NCI-H128 (cell line): Measurements from ENCODE around the gene HNF1B.
"Not testable (repeated sequence)": the region's sequence is repeated elsewhere in the genome, so short reads cannot be mapped to it uniquely, and the experiment has no call there.

Experiments
- DNase-seq: peaks from one replicate; lab custom pipeline; 2025; ENCODE audit not compliant: unreplicated experiment; lab: John Stamatoyannopoulos, UW

Gene HNF1B

DNA sequence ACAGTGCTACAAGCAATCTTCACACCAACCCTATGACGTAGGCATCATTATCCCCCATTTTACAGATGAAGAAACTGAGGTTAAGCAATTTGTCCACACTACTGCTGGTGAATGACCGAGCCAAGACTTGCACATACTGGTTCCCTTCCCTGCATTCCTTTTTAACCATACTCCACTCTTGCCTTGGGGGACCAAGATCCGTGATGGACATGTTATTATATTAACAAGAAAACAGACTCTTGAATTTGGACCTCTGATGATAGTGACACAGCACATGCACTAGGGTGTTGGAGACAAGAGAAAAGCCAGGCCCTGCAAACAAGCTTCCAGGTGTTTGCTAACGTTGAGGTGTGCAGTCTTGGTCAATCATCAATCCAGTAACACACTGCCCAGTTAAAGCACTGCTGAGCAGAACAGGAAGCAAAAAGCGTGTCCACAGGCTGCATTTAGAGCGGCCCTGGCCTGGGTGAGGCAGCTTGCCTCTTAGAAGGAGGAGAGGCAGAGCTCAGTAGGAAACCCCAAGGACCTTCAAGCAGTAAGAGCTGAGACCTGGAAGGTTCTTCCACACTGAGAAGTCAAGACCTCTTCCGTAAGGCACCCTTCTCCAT, 36.7 kb downstream of the HNF1B start:
- DNase-seq = no peak

DNA sequence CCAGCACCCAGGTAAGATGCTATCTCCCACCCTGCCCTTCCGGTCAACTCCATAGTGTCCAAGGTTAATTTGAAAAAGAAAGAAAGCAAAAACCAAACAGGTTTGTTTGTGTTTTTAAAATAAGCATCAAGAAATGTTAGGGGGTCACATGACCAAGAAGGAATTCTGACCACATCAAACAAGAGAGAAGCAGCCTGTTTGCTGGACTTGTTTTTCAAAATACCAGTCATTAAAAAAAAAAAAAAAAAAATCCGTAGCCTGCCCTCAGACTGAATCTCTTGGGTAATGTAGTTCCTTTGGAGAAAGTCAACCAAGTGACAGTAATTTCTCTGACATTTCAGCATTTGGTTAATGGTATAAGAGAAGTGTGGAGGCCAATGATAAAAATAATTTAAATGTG, 38.4 kb downstream of the HNF1B start:
- no peak for DNase-seq

DNA sequence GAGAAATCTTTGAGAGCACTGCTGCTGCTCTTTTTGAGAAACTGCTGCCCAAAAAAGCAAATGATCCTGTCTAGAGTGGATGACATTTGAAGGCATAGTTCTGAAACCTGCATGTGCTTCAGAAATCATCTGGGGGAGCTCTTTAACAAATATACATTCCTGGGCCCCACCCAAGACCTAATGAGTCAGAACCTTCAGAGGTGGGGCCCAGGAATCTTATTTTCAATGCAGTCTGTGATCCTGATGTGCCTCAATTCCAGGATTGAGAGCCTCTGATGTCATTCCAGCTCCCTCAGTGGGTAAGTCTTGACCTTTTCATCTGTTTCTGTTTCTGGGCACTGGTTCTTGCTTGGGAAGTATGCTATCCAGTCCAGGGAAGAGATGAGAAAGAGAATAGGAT, 42.3 kb downstream of the HNF1B start:
- no peak for DNase-seq

DNA sequence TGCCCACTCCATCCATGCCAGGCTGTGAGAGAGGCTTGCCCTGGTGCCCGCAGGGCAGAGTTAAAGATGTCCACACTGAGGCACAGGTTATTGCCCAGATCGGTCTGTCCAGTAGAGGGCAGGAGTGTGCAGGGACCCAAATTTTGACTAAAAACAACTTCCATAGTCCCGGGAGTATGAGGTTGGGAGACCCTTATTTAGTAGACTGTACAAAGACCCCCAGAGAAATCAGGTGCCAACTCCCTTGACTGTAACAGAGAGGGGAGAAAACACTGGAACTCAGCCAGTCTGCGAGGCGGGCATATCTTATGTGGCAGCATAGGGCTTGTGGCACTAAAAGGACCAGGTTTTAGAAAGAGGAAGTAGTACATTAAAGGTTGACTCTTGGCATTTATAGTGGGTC, 43.4 kb downstream of the HNF1B start:
- DNase-seq = no peak

DNA sequence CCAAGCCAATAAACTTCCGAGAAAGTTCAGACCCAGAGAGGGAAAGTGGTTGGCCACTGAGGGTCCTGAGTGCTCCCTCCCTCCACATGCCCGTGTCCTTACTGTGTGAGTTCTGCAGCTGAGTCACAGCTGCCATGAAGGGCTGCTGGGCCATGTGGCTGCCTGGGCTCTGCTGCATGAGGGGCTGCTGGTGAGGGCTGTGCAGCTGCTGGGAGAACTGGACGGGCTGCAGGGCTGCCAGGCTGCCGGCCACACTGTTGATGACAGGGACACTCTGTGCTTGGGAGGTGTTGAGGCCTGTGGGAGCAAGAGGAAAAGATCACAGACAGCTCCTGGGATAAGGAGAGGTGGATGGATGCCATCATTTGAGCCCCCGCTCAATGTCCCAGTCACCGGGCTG, 44.0 kb downstream of the HNF1B start:
- no peak for DNase-seq

DNA sequence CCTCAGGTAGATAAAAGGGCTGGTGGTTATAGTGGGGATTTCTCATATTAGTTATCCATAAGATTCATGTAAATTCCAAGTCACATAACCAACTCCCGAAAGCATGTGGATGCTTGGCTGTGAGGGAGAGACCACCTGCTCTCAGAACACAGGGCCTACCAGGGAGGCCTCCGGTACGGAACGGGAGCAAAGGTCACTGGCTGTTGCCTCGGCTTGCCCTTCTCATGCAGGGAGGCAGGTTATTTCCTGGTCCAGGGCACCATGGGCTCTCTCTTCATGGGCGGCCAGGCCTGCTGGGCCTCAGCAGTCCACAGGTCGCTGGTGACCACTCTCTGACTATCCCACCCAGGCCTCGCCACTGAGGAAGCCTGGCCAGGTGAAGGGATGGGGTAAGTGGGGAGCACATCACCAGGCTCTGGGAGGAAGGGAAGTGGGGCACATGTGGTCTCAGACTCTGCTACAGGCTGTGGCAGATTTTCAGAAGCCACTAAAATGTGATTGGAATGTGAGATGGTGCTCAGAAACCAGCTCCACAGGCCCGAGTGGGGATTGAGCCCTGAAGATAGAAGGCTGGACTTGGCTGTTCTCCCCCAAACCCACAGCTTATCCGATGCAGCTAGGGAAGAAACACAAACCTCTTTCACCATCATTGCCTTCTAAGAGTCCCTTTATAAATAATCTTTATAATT, 45.4 kb downstream of the HNF1B start:
- DNase-seq = no peak

DNA sequence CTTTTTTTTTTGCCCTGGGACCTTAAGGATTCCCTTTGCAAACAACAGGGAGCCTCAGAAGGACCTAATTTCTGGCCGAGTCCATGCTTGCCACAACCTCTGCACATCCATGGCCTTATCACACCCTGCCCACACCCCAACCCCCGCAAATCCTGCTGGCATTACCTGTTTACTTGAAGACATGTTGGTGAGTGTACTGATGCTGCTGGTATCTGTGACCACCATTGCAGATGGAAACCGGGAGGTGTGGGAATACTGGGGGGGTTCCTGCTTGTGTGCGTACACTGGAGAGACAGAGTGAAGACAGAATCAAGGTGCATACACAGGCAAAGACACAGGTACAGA, 46.0 kb downstream of the HNF1B start:
- DNase-seq = no peak

DNA sequence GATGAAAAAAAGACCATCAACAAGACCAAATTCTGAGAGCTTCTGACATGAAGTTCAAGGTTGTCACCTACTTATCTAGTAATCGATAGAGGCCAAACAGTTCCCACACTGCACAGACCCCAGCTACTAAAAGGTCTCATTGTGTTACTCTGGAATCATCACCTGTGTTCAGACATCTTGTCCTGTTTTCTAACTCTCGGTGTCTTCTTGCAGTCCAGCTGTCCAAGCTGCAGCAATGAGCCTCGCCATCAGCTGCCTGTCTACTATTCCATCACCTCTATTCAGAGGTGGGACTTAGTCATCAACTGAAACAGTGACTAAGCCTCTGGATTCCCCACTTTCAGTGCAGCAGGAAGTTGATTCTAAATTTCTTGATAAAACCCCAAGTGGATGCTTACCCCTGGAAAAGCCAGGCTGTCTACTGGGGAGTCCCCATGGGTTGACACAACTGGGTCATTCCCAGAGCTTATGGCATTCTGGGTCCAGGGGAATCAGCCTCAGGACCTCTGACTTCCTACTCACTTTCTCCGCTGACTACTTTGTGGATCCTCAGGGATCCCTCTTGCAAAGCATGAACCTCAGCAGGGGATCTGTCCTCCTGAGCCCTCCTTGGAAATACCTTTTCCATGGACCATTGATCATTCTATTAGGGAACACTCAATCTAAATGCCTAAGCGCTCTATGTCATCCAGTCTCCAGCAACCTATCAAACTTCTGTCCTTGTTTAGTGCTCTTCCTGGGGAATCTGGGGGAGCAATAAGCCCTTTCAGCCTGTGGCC, 46.5 kb downstream of the HNF1B start:
- DNase-seq = no peak

DNA sequence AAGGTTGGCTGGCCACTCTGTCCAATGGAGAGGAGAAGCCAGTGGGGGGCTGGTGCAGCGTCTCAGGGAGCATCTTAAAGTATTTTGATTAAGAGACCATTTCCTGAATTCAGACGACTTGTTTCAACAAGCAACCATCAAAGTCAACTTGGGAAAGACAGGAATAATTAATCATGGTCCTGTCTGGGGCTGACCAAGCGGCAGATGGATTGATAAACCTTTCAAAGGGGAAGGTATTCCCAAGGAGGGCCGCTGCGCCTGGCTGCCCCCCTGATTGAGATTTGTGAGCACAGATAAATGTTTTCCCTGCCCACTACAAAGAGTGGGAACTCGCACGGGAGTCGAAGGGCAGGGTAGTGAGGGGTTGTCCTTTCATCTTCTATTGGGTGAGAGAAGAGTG, 47.5 kb downstream of the HNF1B start:
- no peak for DNase-seq

DNA sequence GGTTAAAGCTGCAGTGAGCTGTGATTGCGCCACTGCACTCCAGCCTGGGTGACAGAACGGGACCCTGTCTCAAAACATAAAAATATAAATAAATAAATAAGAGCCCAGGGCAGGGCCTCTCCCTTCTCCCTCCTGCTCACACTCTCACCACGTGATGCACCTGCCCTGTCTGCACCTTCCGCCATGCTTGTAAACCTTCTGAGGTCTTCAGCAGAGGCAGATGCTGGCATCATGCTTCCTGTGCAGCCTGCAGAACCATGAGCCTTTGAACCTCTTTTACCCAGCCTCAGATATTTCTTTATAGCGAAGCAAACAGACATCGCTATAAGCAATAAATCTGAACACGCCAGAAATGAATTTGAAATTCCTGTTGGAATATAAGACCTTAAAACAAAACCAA, 48.5 kb downstream of the HNF1B start:
- DNase-seq = no peak

DNA sequence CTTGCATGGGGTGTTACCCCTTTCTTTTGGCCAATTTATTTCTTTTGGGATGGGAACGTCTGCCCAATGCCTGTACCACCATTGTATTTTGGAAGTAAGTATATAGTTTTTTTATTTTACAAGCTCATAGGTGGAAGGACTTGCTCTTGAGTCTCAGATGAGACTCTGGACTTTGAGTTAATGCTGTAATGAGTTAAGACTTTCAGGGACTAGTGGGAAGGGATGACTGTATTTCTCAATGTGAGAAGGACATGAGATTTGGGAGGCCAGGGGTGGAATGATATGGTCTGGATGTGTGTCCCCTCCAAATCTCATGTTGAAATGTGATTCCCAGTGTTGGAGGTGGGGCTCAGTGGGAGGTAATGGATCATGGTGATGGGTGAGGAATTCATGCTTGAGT, 49.1 kb downstream of the HNF1B start:
- no peak for DNase-seq

DNA sequence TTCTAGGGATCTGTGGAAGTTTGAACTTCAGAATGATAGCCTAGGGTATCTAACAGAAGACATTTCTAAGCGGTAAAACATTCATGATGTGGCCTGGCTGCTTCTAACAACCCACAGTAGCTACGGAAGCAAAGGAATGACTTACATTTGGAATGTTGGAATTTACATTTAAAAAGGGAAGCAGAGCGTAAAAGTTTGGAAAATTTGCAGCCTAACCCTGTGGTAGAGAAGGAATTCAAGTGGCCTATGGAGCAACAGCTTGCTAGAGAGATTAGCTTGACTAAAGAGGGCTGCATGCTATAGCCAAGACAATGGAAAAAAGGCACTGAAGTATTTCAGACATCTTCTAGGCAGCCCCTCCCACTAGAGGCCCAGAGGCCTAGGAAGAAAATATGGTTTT, 50.1 kb downstream of the HNF1B start:
- no peak for DNase-seq

DNA sequence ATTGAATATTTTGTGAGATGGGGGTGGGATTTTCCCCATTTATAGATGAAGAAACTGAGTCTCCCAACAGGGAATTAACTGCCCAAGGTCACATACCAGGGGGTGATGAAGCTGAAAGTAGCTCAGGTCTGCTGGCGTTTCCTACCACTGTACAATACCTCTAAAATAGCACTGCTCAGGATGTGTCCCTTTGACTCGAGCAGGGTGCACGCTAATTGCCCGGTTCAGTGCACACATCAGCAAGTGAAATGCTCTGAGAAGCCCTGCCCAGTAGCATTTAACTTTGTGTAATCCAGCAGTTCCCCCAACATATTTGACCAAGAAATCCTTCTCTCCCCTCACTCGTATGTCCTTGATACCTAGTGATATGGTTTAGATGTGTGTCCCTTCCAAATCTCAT, 51.5 kb downstream of the HNF1B start:
- no peak for DNase-seq

DNA sequence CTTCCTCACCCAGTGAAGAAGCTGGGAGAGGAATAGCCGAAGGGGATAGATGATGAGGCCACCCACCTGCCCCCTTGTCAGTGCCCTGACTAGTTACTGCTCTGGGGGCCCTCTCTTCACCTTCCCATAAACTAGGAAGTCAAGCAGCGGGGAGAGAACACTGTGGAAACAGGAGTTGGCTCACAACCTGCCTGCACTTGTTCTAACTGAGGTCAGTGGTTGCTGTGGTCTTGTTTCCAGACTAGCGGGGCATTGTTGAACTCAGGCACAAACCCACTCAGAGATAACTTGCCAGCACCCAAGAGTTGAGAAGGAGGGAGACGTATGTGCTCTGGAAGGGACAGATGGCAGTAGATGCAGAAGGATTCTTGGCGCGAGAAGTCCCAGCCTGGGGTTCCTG, 53.1 kb downstream of the HNF1B start:
- DNase-seq = no peak

DNA sequence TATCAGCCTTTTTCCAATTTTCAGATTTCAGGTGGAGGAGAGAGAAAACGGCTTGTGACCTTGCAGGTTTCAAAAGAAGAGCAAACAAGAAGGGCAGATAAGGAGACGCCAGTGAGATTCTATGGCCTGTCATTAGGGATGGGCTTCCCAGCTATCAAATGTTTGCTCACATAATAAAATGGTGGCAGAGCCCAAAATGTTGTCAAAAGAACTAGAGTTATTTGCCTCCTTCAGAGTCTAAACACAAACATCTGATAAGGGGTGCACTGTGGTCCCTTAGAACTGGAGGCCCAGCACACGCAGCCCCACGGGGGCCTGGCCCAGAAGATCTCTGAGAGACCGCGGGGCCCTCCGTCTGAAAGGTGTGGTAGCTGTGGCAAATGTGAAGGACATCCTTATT, 55.5 kb downstream of the HNF1B start:
- DNase-seq = no peak

DNA sequence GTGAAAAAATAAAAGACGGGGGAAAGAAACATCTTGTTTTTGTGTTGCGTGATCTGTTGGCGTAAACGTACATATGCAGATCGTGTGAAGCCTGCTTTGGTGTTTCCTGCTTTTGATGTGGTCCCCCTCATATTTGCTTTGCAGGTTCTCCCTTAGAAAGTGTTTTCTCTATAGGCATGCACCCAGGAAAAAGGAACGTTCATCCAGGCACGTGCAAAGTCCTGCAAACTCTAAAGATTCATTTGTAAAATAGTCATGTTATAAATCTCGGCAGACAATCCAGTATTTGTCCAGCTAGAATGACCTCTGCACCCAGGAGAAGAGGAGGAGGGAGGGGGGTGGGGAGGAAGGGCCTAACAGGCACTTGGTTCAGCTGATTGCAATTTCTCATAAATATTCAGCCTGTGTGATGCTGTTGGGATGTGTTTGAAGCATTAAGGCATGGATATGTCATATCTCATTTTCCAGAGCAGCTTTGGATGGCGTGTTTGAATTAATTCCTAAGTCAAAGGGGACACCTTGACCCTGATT, 61.3 kb downstream of the HNF1B start:
- no peak for DNase-seq

DNA sequence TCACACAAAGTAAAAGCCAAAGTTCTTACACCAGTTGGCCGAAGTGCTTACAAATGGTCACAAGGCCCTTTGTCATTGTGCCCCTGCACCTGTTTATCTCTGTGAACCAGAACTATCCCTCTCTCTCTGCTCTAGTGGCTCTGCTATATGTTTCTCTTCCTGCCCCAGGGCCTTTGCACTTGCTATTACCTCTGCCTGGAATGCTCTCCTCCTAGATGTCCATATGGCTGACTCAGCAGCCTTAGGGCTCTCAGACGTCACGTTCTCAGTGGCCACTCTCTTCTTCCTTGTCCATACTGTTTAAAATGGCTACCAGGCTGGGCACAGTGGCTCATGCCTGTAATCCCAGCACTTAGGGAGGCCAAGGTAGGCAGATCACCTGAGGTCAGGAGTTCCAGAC, 62.9 kb downstream of the HNF1B start:
- no peak for DNase-seq

DNA sequence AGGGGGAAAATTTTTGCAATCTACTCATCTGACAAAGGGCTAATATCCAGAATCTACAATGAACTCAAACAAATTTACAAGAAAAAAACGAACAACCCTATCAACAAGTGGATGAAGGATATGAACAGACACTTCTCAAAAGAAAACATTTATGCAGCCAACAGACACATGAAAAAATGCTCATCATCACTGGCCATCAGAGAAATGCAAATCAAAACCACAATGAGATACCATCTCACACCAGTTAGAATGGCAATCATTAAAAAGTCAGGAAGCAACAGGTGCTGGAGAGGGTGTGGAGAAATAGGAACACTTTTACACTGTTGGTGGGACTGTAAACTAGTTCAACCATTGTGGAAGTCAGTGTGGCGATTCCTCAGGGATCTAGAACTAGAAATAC, 64.9 kb downstream of the HNF1B start:
- not testable (repeated sequence) for DNase-seq

DNA sequence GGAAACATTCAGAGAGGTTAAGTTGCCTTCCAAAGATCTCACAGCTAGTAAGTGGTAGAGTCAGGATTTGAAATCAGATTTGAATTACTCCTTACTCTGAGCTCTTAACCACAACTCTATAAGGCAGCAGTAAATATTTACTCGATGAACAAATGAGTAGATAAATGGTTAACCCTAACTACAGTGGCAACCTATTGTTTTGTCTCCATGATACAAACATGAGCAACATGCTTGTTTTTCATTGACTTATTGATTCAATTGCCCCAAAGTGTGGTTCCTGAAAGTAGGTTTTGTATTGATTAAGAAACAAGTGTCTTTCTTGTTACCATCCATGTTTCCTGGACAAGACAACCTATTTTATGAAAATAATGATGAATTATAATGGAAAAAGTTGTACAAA, 66.8 kb downstream of the HNF1B start:
- no peak for DNase-seq

DNA sequence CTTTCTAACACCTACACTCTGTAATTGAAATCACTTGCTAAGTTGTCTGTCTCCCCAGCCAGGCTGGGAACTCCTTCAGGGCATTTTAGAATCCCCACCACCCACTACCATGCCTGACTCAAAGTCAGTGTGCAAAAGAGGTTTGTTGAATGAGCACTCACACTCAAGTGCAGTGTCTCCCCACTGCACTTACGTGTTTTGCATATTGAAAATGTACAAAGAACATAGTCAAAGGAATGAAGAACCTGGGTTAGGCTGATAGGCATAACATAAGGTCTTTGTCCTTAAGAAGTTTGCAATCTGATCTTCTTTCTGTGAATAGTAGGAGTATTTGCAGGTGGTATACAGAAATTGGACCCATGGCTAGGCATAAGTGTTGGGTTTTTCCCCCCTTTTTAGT, 67.8 kb downstream of the HNF1B start:
- no peak for DNase-seq

DNA sequence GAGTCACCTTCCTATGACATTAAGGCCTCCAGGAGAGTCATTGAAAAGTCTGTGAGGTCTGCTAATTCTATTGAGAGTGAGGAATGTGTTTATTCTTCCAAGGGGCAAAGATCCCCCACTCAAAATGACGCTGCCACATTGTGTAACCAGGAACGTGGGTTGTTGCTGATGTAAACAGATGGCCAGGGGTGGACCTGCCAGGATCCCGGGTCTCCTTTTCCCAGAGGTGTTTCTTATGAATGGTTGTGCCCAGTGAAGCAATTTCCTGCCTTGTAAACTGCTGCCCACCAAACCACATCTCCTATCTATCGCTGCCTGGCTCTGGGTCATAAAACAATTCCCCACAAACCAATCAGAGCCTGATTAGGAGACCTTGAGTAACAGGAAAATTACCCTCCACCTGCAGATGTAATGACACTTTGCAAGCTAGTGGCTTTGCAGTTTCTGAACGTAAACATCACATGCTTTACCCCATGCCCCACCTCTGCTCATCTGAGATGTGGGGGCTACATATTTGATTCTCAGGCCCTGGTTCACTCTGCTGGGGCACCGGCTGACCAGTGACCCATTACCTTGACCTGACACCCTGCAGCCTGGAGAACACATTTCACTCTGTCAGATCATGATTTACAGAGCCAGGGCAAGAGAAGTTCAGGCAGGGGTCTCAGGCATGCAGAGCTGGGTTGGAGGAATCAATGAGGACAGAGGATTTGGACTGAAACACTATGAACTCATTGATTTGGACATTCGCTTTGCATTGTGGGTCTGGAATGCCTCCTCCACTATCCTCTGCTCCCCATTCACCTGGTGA, 68.5 kb downstream of the HNF1B start:
- no peak for DNase-seq
